GM12878 (cell line): ENCODE data around the gene MCM6. TPM values are rescaled to one million over a fixed set of nuclear protein-coding genes. Genes with fewer than 3 reads are reported as not detected.

ENCODE experiments used
- ATAC-seq: fragments of 200-7000 bp; cut with Tn5 transposase; 3 replicates; pipeline ENCODE4 v1.9.1; 2020; ENCODE audit warnings: mild to moderate bottlenecking, moderate library complexity
- BruUV-seq: library from RNA; stranded (reverse); fragments of 400-500 nt; replicated peaks from 2 replicates; lab custom pipeline; 2021; lab: Mats Ljungman, UMichigan
- CTCF ChIA-PET: fragments of 300-600 bp; sonication (Branson Sonifier 250); formaldehyde crosslinking; extraction: SDS; loops from one replicate; lab custom pipeline; 2021; ENCODE audit warnings: inconsistent platforms; lab: Yijun Ruan, JAX
- POLR2A ChIA-PET: fragments of 350-600 bp; formaldehyde crosslinking; extraction: SDS; loops from one replicate; lab custom pipeline; 2021; ENCODE audit warnings: inconsistent platforms; lab: Charles Lee
- RAD21 ChIA-PET: fragments of 300-600 bp; sonication (Branson Sonifier 250); formaldehyde crosslinking; loops from one replicate; lab custom pipeline; 2023; ENCODE audit warnings: antibody characterized with exemption; ENCODE audit not compliant: unreplicated experiment; lab: Charles Lee
- SMC1A ChIA-PET: fragments of 300-600 bp; sonication (Branson Sonifier 250); formaldehyde crosslinking; loops from one replicate; lab custom pipeline; 2023; ENCODE audit not compliant: unreplicated experiment, uncharacterized antibody; lab: Charles Lee
- DNase-seq: peaks from one replicate; pipeline ENCODE4 v3.0.0-alpha.2; 2011; ENCODE audit warnings: low read depth, low spot score
- FAIRE-seq: peaks from 3 replicates; lab custom pipeline; 2011; peaks lifted over from hg19 to GRCh38; lab: Jason Lieb, UNC
- H2AFZ ChIP-seq: 2 replicates; pipeline ENCODE4 v1.6.0; 2011; ENCODE audit warnings: low read depth, low read length, control low read depth; ENCODE audit not compliant: control insufficient read depth
- H3K27ac ChIP-seq: 2 replicates; pipeline ENCODE4 v1.5.1; 2011; ENCODE audit warnings: control low read depth; ENCODE audit not compliant: control insufficient read depth, insufficient read depth
- H3K27me3 ChIP-seq, 2 experiments: replicated peaks in 1 of 2; 2 replicates each; pipeline versions ENCODE4 v1.6.0 to v1.6.1; 2011; ENCODE audit warnings: low read length in 1 of 2; ENCODE audit not compliant: control insufficient read depth in 2 of 2, insufficient read depth in 2 of 2
- H3K36me3 ChIP-seq, 2 experiments: 2 replicates each; pipeline ENCODE4 v1.5.1; 2011; ENCODE audit warnings: low read length in 1 of 2; ENCODE audit not compliant: control insufficient read depth in 2 of 2, insufficient read depth in 2 of 2
- H3K4me1 ChIP-seq: 2 replicates; pipeline ENCODE4 v1.6.1; 2011; ENCODE audit warnings: mild to moderate bottlenecking, low read length, moderate library complexity, mixed read lengths; ENCODE audit not compliant: control insufficient read depth, insufficient read depth
- H3K4me2 ChIP-seq: 2 replicates; pipeline ENCODE4 v1.6.0; 2011; ENCODE audit warnings: control low read depth; ENCODE audit not compliant: control insufficient read depth, insufficient read depth
- H3K4me3 ChIP-seq: fragments of 200-600 bp; sonication (generic); 2 replicates; pipeline ENCODE4 v1.5.1; 2016
- H3K79me2 ChIP-seq: 2 replicates; pipeline ENCODE4 v1.6.0; 2011; ENCODE audit warnings: low read length; ENCODE audit not compliant: control insufficient read depth, insufficient read depth
- H3K9ac ChIP-seq: 2 replicates; pipeline ENCODE4 v1.8.0; 2011; ENCODE audit warnings: low read length, control low read depth, mixed read lengths; ENCODE audit not compliant: control insufficient read depth, insufficient read depth
- H3K9me3 ChIP-seq: replicated peaks from 3 replicates; pipeline ENCODE4 v1.5.1; 2011; ENCODE audit warnings: mild to moderate bottlenecking, low read length; ENCODE audit not compliant: control insufficient read depth, insufficient read depth
- H4K20me1 ChIP-seq: 2 replicates; pipeline ENCODE4 v1.6.0; 2011; ENCODE audit not compliant: control insufficient read depth, insufficient read depth
- ATF2 ChIP-seq: IDR thresholded peaks from 2 replicates; pipeline ENCODE4 v1.6.1; 2012; ENCODE audit warnings: low read length, inconsistent platforms
- BCL3 ChIP-seq: IDR thresholded peaks from 2 replicates; pipeline ENCODE4 v1.6.1; 2011; ENCODE audit warnings: borderline replicate concordance, low read depth, mild to moderate bottlenecking, moderate library complexity, low read length; ENCODE audit not compliant: insufficient read depth, poor library complexity, severe bottlenecking
- CBX3 ChIP-seq: fragments of 200-600 bp; sonication (generic); IDR thresholded peaks from 2 replicates; pipeline ENCODE4 v1.6.1; 2016; ENCODE audit warnings: low read depth, borderline replicate concordance
- EED ChIP-seq: sonication (generic); IDR thresholded peaks from 2 replicates; pipeline ENCODE4 v1.6.1; 2016; ENCODE audit warnings: antibody characterized with exemption, low read depth
- FOXK2 ChIP-seq: fragments of 450-650 bp; IDR thresholded peaks from 2 replicates; pipeline ENCODE4 v1.6.1; 2017; ENCODE audit warnings: mild to moderate bottlenecking, moderate library complexity
- IRF5 ChIP-seq: fragments of 450-650 bp; IDR thresholded peaks from 2 replicates; pipeline ENCODE4 v1.6.1; 2017; ENCODE audit warnings: borderline replicate concordance
- MAX ChIP-seq: IDR thresholded peaks from 2 replicates; pipeline ENCODE4 v1.6.1; 2012; ENCODE audit warnings: low read depth, low read length, improper control_type of control experiment
- POLR2AphosphoS2 ChIP-seq: IDR thresholded peaks from 2 replicates; pipeline ENCODE4 v1.6.1; 2011; ENCODE audit warnings: low read depth, mild to moderate bottlenecking, low read length, improper control_type of control experiment, moderate library complexity
- RCOR1 ChIP-seq: conservative IDR thresholded peaks from 2 replicates; pipeline ENCODE4 v1.6.1; 2012; ENCODE audit warnings: low read depth, low read length, improper control_type of control experiment
- WGBS: methylation state at CpG from one replicate; pipeline ENCODE4 v1.1.6; 2016; ENCODE audit warnings: low lambda C conversion rate; ENCODE audit not compliant: insufficient replicate concordance, insufficient coverage; ENCODE audit errors: missing lambda C conversion rate; 5-methylcytosine and 5-hydroxymethylcytosine counted together
- in situ Hi-C: fragments of 300-500 bp; cut with MboI; formaldehyde crosslinking; loops from 9 replicates; pipeline ENCODE4 v1.14.3; 2018; ENCODE audit warnings: mixed read lengths
- intact Hi-C: fragments of 100-400 bp; cut with micrococcal nuclease; formaldehyde crosslinking; loops from one replicate; pipeline ENCODE4 v1.14.2; 2022; ENCODE audit not compliant: unreplicated experiment
- polyA plus RNA-seq, 11 experiments: library from polyadenylated mRNA; depleted of rRNA in 4 of 11; unstranded in 6 of 11; stranded (reverse) in 5 of 11; fragments of >200 nt; fragmentation: Nextera tagmentation in 4 of 11; fragmentation: Illumina TruSeq in 1 of 11; extraction: Ambion mirVana in 4 of 11; extraction: Trizol in 1 of 11; gene quantifications; 1 replicate in 1 of 11; 2 replicates in 10 of 11; pipeline versions ENCODE4 v1.2.1 to v1.2.3, GENCODE V29; 2011 to 2016; ENCODE audit warnings: inconsistent platforms in 2 of 11, missing spikeins in 2 of 11, low read depth in 1 of 11
- total RNA-seq, 4 experiments: library from RNA; depleted of rRNA in 3 of 4; stranded (reverse); fragments of >200 nt in 3 of 4; fragmentation: Illumina TruSeq in 1 of 4; extraction: Trizol in 1 of 4; gene quantifications; 2 replicates each; pipeline versions ENCODE4 v1.2.1 to v1.2.3, GENCODE V29; 2013 to 2021

The MCM6 gene
- total and polyA plus RNA-seq, 10 of the 15 experiments (the other 5 are each of a cell fraction or from before 2014, with no cell fraction given): 37.4 to 118 (median 82.2) TPM

GRCh38 chr2:135925571-135925970, 49.3 kb upstream of the MCM6 start:
- no peak overlapping the region for H2AFZ ChIP-seq
- H3K9ac ChIP-seq: no peak overlapping the region
- CTCF ChIA-PET: interaction anchor here (1.0 to 1.6 kb wide), 2 partner anchors 10 to 12 kb away, joined by 3 to 9 read pairs; no protein-coding TSS in a partner anchor
- H3K79me2 ChIP-seq: no peaks in the 10 kb centered on the region
- H3K4me1 ChIP-seq: no peaks in the 10 kb centered on the region
- SMC1A ChIA-PET: interaction anchor here (0.8 to 1.8 kb wide), 6 partner anchors 7 to 456 kb away, joined by 3 to 5 read pairs (median 4); no protein-coding TSS in a partner anchor
- BruUV-seq: no TSS peak
- RAD21 ChIA-PET: interaction anchor here (0.6 to 0.9 kb wide), 3 partner anchors 72 to 213 kb away, joined by 3 read pairs; no protein-coding TSS in a partner anchor
- 65% methylated on average over 2 of the region's 2 CpGs for WGBS
- TF ChIP-seq EED (no peak), MAX (no peak), IRF5 (no peak), ATF2 (no peak), FOXK2 (no peak), POLR2AphosphoS2 (no peak), CBX3 (no peak), RCOR1 (no peak), BCL3 (no peak)
- H3K4me2 ChIP-seq: no peak overlapping the region
- ATAC-seq (no peak), DNase-seq (no peak), FAIRE-seq (no peak)
- H3K4me3 ChIP-seq: no peak overlapping the region
- intact Hi-C loops: no loop called here
- POLR2A ChIA-PET: interaction anchor here (0.6 kb wide), 1 partner anchor 50 kb away, joined by 6 read pairs; no protein-coding TSS in a partner anchor
- H4K20me1 ChIP-seq: no peaks in the 10 kb centered on the region
- H3K27me3 ChIP-seq: no peaks in the 10 kb centered on the region
- H3K36me3 ChIP-seq: peaks cover 0 to 11% of the 10 kb centered on the region in 2 experiments; a peak in 2 of 4 replicates
- no peak overlapping the region for H3K27ac ChIP-seq
- in situ Hi-C loops: no loop called here
- no peaks in the 10 kb centered on the region for H3K9me3 ChIP-seq
